LNCaP clone FGC (cell line): ENCODE results near the gene TXLNG.
"Not testable (repeated sequence)": the region's sequence is repeated elsewhere in the genome, so short reads cannot be mapped to it uniquely, and the experiment has no call there.

ENCODE experiments used
- DNase-seq: peaks from one replicate; pipeline ENCODE4 v3.0.0-alpha.2; 2011; ENCODE audit warnings: low read depth
- H3K4me3 ChIP-seq: 2 replicates; pipeline ENCODE4 v1.5.1; 2011; ENCODE audit warnings: mild to moderate bottlenecking, low read depth, low read length, control low read depth
- TF ChIP-seq, protein P1 (sequence below): IDR thresholded peaks from 2 replicates; pipeline ENCODE4 v1.5.1; 2012; ENCODE audit warnings: mild to moderate bottlenecking; ENCODE audit not compliant: control insufficient read depth, insufficient read depth; ENCODE audit errors: extremely low read depth

The TXLNG gene

GRCh38 chrX:16750136-16750535, 36.1 kb upstream of the TXLNG start:
- no peak overlapping the region for H3K4me3 ChIP-seq
- TF ChIP-seq, protein P1, sequence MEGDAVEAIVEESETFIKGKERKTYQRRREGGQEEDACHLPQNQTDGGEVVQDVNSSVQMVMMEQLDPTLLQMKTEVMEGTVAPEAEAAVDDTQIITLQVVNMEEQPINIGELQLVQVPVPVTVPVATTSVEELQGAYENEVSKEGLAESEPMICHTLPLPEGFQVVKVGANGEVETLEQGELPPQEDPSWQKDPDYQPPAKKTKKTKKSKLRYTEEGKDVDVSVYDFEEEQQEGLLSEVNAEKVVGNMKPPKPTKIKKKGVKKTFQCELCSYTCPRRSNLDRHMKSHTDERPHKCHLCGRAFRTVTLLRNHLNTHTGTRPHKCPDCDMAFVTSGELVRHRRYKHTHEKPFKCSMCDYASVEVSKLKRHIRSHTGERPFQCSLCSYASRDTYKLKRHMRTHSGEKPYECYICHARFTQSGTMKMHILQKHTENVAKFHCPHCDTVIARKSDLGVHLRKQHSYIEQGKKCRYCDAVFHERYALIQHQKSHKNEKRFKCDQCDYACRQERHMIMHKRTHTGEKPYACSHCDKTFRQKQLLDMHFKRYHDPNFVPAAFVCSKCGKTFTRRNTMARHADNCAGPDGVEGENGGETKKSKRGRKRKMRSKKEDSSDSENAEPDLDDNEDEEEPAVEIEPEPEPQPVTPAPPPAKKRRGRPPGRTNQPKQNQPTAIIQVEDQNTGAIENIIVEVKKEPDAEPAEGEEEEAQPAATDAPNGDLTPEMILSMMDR: no peak
- DNase-seq: no peak

DNA sequence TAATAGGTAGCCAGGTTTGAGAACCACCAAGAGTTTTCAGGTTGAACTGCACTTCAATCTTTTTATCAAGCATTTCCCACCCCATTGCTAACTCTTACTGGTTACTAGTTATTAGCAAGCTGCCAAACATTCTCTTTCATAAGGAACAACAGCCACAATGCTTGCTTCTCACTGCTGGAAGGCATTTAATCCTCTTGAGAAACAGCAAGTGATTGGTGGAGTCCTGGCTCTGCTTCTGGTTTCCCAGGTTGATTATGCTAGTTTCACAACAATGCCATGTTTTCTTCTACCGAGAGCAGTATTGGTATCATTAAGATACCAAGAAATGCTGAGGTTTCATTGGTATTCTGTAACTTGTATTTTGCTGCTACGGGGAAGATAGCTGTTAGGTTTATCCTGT, 32.2 kb upstream of the TXLNG start:
- DNase-seq: no peak
- TF ChIP-seq, protein P1: no peak
- H3K4me3 ChIP-seq: no peak overlapping the region

DNA sequence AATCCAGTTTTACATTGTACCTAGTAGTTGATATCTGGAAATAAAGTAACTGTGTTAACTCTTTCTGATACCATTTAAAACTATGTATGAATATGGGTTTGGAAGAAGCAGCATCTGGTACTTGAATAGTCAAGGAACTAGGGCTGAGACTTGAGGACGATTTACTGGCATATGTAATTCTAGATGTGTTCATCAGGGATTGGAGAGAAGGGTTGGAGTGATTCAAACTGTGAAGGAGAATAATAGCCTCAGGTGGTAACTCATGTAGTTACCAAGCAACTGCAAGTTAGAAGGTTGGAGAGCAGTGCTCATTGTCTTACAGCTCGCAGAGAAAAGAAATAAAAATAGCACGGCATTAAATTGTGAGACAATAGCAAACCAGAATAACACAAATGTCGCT, 29.5 kb upstream of the TXLNG start:
- TF ChIP-seq, protein P1: no peak
- H3K4me3 ChIP-seq: no peak overlapping the region
- DNase-seq: no peak

GRCh38 chrX:16761500-16761899, 24.8 kb upstream of the TXLNG start:
- not testable (repeated sequence) for H3K4me3 ChIP-seq, DNase-seq

GRCh38 chrX:16762579-16762978, 23.7 kb upstream of the TXLNG start:
- H3K4me3 ChIP-seq: no peak overlapping the region

GRCh38 chrX:16765594-16765993, 20.7 kb upstream of the TXLNG start:
- DNase-seq: no peak
- H3K4me3 ChIP-seq: no peak overlapping the region
- TF ChIP-seq, protein P1: no peak

More at GRCh38 chrX:16762579-16762978, 23.7 kb upstream of the TXLNG start:
- TF ChIP-seq, protein P1: no peak
- DNase-seq: no peak

DNA sequence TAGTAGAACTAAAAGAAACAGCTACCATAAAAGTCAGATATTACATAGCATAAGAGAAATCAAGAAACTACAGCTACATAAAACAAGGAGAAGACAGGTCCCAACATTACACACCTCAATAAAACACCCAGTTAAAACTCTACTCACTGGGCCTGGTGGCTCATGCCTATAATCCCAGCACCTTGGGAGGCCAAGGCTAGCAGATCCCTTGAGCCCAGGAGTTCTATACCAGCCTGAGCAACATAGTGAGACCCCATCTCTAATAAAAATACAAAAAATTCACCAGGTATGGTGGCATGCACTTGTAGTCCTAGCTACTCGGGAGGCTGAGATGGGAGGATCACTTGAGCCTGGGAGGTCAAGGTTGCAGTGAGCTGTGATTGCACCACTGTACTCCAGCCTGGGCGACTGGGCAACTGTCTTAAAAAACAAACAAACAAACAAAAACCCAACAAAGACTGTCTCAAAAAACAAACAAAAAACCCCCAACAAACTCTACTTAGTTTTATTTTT, 15.2 kb upstream of the TXLNG start:
- DNase-seq: no peak
- TF ChIP-seq, protein P1: no peak
- no peak overlapping the region for H3K4me3 ChIP-seq
